Measurements from ENCODE around the gene EXTL2. TPM values are rescaled to one million over a fixed set of nuclear protein-coding genes. Genes with fewer than 3 reads are reported as not detected.

Gene EXTL2
- polyA plus RNA-seq, 2 of the 4 experiments (the other 2 are of a cell fraction): 9.4 to 22.4 TPM

GRCh38 chr1:100904528-100904927 is 9.9 kb upstream of the EXTL2 start:
- no peak overlapping the region for H3K4me3 ChIP-seq
- POLR2A ChIA-PET: no interaction called here
- WGBS (ENCODE audit: missing lambda C conversion rate): 95% methylated on average over 2 of the region's 2 CpGs
- no peaks in the 10 kb centered on the region for H3K9me3 ChIP-seq
- CTCF ChIA-PET: no interaction called here
- H3K4me2 ChIP-seq: no peak overlapping the region
- no peak for TF ChIP-seq E2F6 (IDR thresholded peaks at IDR 0.05; ENCODE audit: borderline replicate concordance, low read depth)
- no peak for TF ChIP-seq JUN (IDR thresholded peaks at IDR 0.05)
- TF ChIP-seq NR3C1 (IDR thresholded peaks at IDR 0.05): no peak
- no peak for TF ChIP-seq JUNB (IDR thresholded peaks at IDR 0.05)
- TF ChIP-seq FOXS1 (CRISPR knock-in tag; IDR thresholded peaks at IDR 0.05): no peak
- no peak for TF ChIP-seq POLR2A (IDR thresholded peaks at IDR 0.05; ENCODE audit: low read length)
- TF ChIP-seq EHF (CRISPR knock-in tag; IDR thresholded peaks at IDR 0.05): no peak
- no peak for TF ChIP-seq ZC3H11A (IDR thresholded peaks at IDR 0.05)
- TF ChIP-seq BCL3 (IDR thresholded peaks at IDR 0.05): no peak
- TF ChIP-seq HES2 (IDR thresholded peaks at IDR 0.05): no peak
- TF ChIP-seq EHMT2 (IDR thresholded peaks at IDR 0.05; ENCODE audit: low read depth): no peak
- no peak for TF ChIP-seq MAFK (IDR thresholded peaks at IDR 0.05; ENCODE audit: partially characterized antibody)
- TF ChIP-seq HOXB13 (CRISPR knock-in tag; IDR thresholded peaks at IDR 0.05; ENCODE audit: low read depth): no peak
- DNase-seq (ENCODE audit: low read depth in 1 of 2, low spot score in 1 of 2) (no peak), ATAC-seq (no peak), FAIRE-seq (no peak)
- no peaks in the 10 kb centered on the region for H3K4me1 ChIP-seq
- no peak overlapping the region for H3K27ac ChIP-seq

GRCh38 chr1:100903777-100904176 is 9.1 kb upstream of the EXTL2 start:
- Histone ChIP-seq H3K4me3 (no peak overlapping the region), H3K4me1 (no peaks in the 10 kb centered on the region), H3K9me3 (no peaks in the 10 kb centered on the region), H3K4me2 (no peak overlapping the region), H3K27ac (no peak overlapping the region)
- FAIRE-seq: no peak
- TF ChIP-seq ZFP36 (IDR thresholded peaks at IDR 0.05; ENCODE audit: borderline replicate concordance, partially characterized antibody) (no peak), CBX2 (IDR thresholded peaks at IDR 0.05; ENCODE audit: borderline replicate concordance, low read depth) (no peak), NR3C1 (IDR thresholded peaks at IDR 0.05) (no peak), TFCP2L1 (CRISPR knock-in tag; IDR thresholded peaks at IDR 0.05) (no peak), KDM5A (IDR thresholded peaks at IDR 0.05) (no peak), CEBPB (IDR thresholded peaks at IDR 0.05) (no peak), MYC (IDR thresholded peaks at IDR 0.05; ENCODE audit: borderline replicate concordance, low read length) (no peak), RCOR1 (IDR thresholded peaks at IDR 0.05; ENCODE audit: low read depth, low read length) (no peak)
- no peak for DNase-seq (ENCODE audit: low read depth in 1 of 2, low spot score in 1 of 2)
- WGBS (ENCODE audit: missing lambda C conversion rate): 90% methylated on average over 1 of the region's 1 CpG
- ATAC-seq: no peak
- ChIA-PET POLR2A (no interaction called here), CTCF (no interaction called here)

- ChIA-PET CTCF (no interaction called here), POLR2A (no interaction called here)
- WGBS (ENCODE audit: missing lambda C conversion rate): 100% methylated on average over 1 of the region's 1 CpG
- DNase-seq (ENCODE audit: low read depth in 1 of 2, low spot score in 1 of 2) (no peak), ATAC-seq (no peak), FAIRE-seq (no peak)
- H3K4me3 ChIP-seq: no peak overlapping the region
- H3K27ac ChIP-seq: no peak overlapping the region
- peaks cover 2% of the 10 kb centered on the region; the same call in 1 of the 3 replicates for H3K4me1 ChIP-seq
- H3K4me2 ChIP-seq: no peak overlapping the region
- H3K9me3 ChIP-seq: no peaks in the 10 kb centered on the region
- TF ChIP-seq ZC3H11A (IDR thresholded peaks at IDR 0.05): no peak
These were observed 7.7 kb upstream of the EXTL2 start for GRCh38 chr1:100902365-100902764.

- peak; percentile 27 to 58 for DNase-seq (ENCODE audit: low read depth in 1 of 2, low spot score in 1 of 2)
- H3K9me3 ChIP-seq: no peaks in the 10 kb centered on the region
- ChIA-PET POLR2A (no interaction called here), CTCF (no interaction called here)
- 3% methylated on average over 12 of the region's 12 CpGs for WGBS (ENCODE audit: missing lambda C conversion rate)
- ATAC-seq: peak; percentile 23 to 58; a peak in 4 of 6 replicates
- peaks cover 8% of the 10 kb centered on the region; the same call in 1 of the 3 replicates for H3K4me1 ChIP-seq
- peak overlapping the region; percentile 83 for H3K4me2 ChIP-seq
- H3K4me3 ChIP-seq: peak overlapping the region; percentile 99
- H3K27ac ChIP-seq: peak overlapping the region; percentile 91 to 95
- FAIRE-seq: no peak
- TF ChIP-seq CHD2 (IDR thresholded peaks at IDR 0.05; ENCODE audit: low read length, partially characterized antibody): no peak
- TF ChIP-seq MYC (IDR thresholded peaks at IDR 0.05; ENCODE audit: borderline replicate concordance, low read length): no peak
- TF ChIP-seq KDM1A (IDR thresholded peaks at IDR 0.05; ENCODE audit: low read depth): no peak
- TF ChIP-seq CBX2 (IDR thresholded peaks at IDR 0.05; ENCODE audit: borderline replicate concordance, low read depth): no peak
- no peak for TF ChIP-seq USF2 (IDR thresholded peaks at IDR 0.05)
- no peak for TF ChIP-seq GATA3 (IDR thresholded peaks at IDR 0.05; ENCODE audit: borderline replicate concordance)
- no peak for TF ChIP-seq ZFP36 (IDR thresholded peaks at IDR 0.05; ENCODE audit: borderline replicate concordance, partially characterized antibody)
- no peak for TF ChIP-seq HOXB5 (CRISPR knock-in tag; IDR thresholded peaks at IDR 0.05)
- TF ChIP-seq PBX3 (IDR thresholded peaks at IDR 0.05): no peak
- TF ChIP-seq RNF2 (IDR thresholded peaks at IDR 0.05; ENCODE audit: borderline replicate concordance, low read depth): no peak
- TF ChIP-seq CTCF (IDR thresholded peaks at IDR 0.05): no peak
These were observed 1.9 kb upstream of the EXTL2 start for GRCh38 chr1:100896481-100896982.
